Ovary (tissue), 3 donors: ENCODE results near the gene STPG1.

ENCODE experiments used
- POLR2A ChIP-seq: fragments of 450-650 bp; IDR thresholded peaks from one replicate; pipeline ENCODE4 v1.6.1; 2017; ENCODE audit warnings: antibody characterized with exemption, mild to moderate bottlenecking, moderate library complexity
- TF ChIP-seq, protein P1 (sequence below), 3 donors: fragments of 450-650 bp in 2 of 3; fragments of 200-600 bp in 1 of 3; IDR thresholded peaks; one replicate each; pipeline versions ENCODE4 v1.5.1 to v1.8.0; 2016 to 2022; ENCODE audit warnings: antibody characterized with exemption in 3 of 3, mild to moderate bottlenecking in 1 of 3
- donor health status: DM: no; HTN: no; CAD: no.

DNA sequence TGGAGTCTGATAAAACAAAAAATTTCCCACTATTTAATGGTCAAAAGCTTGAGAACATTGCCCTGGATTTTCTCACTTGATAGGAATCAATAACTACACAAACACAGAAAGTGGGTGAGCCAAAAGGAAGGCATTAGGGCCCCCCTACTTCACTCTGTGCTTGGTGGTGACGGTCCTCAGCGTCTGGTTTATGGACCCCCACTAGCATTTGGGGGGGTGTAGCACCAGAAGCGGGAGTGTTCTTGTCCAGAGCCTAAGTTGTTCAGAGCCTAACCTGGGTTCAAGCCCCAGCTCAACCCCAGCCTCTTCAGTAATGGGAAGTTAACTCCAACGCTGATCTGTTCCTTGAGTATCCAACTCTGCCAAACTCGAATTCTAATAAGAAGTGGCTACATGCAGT lies 33.1 kb downstream of the STPG1 start:
- no peak for TF ChIP-seq POLR2A
- TF ChIP-seq, protein P1, sequence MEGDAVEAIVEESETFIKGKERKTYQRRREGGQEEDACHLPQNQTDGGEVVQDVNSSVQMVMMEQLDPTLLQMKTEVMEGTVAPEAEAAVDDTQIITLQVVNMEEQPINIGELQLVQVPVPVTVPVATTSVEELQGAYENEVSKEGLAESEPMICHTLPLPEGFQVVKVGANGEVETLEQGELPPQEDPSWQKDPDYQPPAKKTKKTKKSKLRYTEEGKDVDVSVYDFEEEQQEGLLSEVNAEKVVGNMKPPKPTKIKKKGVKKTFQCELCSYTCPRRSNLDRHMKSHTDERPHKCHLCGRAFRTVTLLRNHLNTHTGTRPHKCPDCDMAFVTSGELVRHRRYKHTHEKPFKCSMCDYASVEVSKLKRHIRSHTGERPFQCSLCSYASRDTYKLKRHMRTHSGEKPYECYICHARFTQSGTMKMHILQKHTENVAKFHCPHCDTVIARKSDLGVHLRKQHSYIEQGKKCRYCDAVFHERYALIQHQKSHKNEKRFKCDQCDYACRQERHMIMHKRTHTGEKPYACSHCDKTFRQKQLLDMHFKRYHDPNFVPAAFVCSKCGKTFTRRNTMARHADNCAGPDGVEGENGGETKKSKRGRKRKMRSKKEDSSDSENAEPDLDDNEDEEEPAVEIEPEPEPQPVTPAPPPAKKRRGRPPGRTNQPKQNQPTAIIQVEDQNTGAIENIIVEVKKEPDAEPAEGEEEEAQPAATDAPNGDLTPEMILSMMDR (IDR thresholded peaks at IDR 0.05), result no peak
